ENCODE data around the gene AGBL4. TPM values are rescaled to one million over a fixed set of nuclear protein-coding genes. Genes with fewer than 3 reads are reported as not detected.

AGBL4 gene
- total RNA-seq, 4 donors from 2014 or later: 0.08 to 0.71 (median 0.60) TPM

- no peak overlapping the region for H3K4me3 ChIP-seq (ENCODE audit: low read depth, poor library complexity, severe bottlenecking)
- no peak for DNase-seq (ENCODE audit: low spot score in 2 of 2)
- TF ChIP-seq POLR2A (IDR thresholded peaks at IDR 0.05) (no peak), CTCF (IDR thresholded peaks at IDR 0.05) (no peak)
- intact Hi-C loops (cut with DNase I; ENCODE audit: low total_unique reads): no loop called here
- WGBS, 2 donors: 60 to 70% methylated on average over 5 of the region's 5 CpGs
Measured at GRCh38 chr1:48493041-48493440, 1530.7 kb downstream of the AGBL4 start.

GRCh38 chr1:48492392-48492791, 1531.4 kb downstream of the AGBL4 start:
- intact Hi-C loops (cut with DNase I; ENCODE audit: low total_unique reads): no loop called here
- no peak for TF ChIP-seq CTCF (IDR thresholded peaks at IDR 0.05)
- TF ChIP-seq POLR2A (IDR thresholded peaks at IDR 0.05): no peak
- H3K4me3 ChIP-seq (ENCODE audit: low read depth, poor library complexity, severe bottlenecking): no peak overlapping the region
- no peak for DNase-seq (ENCODE audit: low spot score in 2 of 2)

DNA sequence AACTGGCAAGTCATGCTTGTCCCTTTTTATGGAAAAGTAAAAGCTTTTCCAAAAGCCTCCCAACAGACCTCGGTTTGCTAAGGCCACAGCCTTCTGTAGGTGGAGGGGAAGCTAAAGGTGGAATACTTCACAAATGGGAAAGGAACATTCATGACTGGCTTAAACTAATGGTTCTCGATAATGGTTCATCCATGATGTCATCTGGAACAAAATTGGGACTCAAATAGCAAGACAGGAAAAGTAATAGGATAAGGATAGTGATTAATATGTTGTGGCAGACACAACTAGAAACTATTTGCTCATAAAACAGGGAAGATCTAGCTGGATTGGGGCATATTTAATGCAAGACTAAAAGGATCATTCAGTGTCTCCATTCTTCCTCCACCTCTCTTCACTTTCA, 1535.0 kb downstream of the AGBL4 start:
- WGBS, 2 donors: 78 to 90% methylated on average over 2 of the region's 2 CpGs
- no peak overlapping the region for H3K4me3 ChIP-seq (ENCODE audit: low read depth, poor library complexity, severe bottlenecking)
- intact Hi-C loops (cut with DNase I; ENCODE audit: low total_unique reads): no loop called here
- no peak for DNase-seq (ENCODE audit: low spot score in 2 of 2)
- no peak for TF ChIP-seq CTCF (IDR thresholded peaks at IDR 0.05)

Other genes starting within 250 kb of the AGBL4 start
- gene ELAVL4, start 85.0 kb upstream of the AGBL4 start, total RNA-seq: under 1 TPM in 3 of 4 donors, not detected in 1; 0.13 to 0.49 (median 0.42) TPM

Measured in lower leg skin (tissue), 4 donors.